Neuron (in vitro differentiated cells): Measurements from ENCODE around the gene SHC2.

Source experiments
- H2AFZ ChIP-seq: one replicate; pipeline ENCODE4 v1.6.1; 2013; ENCODE audit warnings: low read depth, mild to moderate bottlenecking, inconsistent platforms, low read length, moderate library complexity
- H3K27me3 ChIP-seq: one replicate; pipeline ENCODE4 v1.6.1; 2013; ENCODE audit warnings: low read length; ENCODE audit not compliant: insufficient read depth
- H3K36me3 ChIP-seq: one replicate; pipeline ENCODE4 v1.6.1; 2013; ENCODE audit warnings: low read length; ENCODE audit not compliant: insufficient read depth
- H3K4me1 ChIP-seq: one replicate; pipeline ENCODE4 v1.6.1; 2013; ENCODE audit warnings: low read length; ENCODE audit not compliant: insufficient read depth
- H3K4me3 ChIP-seq: 2 replicates; pipeline ENCODE4 v1.5.1; 2013; ENCODE audit warnings: mild to moderate bottlenecking, low read length, moderate library complexity
- H3K9me3 ChIP-seq: one replicate; pipeline ENCODE4 v1.6.1; 2013; ENCODE audit warnings: low read length

The SHC2 gene

GRCh38 chr19:372306-372890 lies 88.4 kb downstream of the SHC2 start:
- peaks cover 13% of the 10 kb centered on the region for H3K27me3 ChIP-seq
- H3K36me3 ChIP-seq = no peaks in the 10 kb centered on the region
- no peaks in the 10 kb centered on the region for H3K9me3 ChIP-seq
- no peak overlapping the region for H2AFZ ChIP-seq
- H3K4me1 ChIP-seq = no peaks in the 10 kb centered on the region
- no peak overlapping the region for H3K4me3 ChIP-seq

- no peak overlapping the region for H3K4me3 ChIP-seq
- H3K27me3 ChIP-seq = peaks cover 13% of the 10 kb centered on the region
- no peaks in the 10 kb centered on the region for H3K9me3 ChIP-seq
- no peaks in the 10 kb centered on the region for H3K36me3 ChIP-seq
- no peaks in the 10 kb centered on the region for H3K4me1 ChIP-seq
- no peak overlapping the region for H2AFZ ChIP-seq
These were observed 89.2 kb downstream of the SHC2 start for GRCh38 chr19:371501-372168.

- no peaks in the 10 kb centered on the region for H3K9me3 ChIP-seq
- peaks cover 13% of the 10 kb centered on the region for H3K27me3 ChIP-seq
- no peak overlapping the region for H3K4me3 ChIP-seq
- H3K4me1 ChIP-seq = no peaks in the 10 kb centered on the region
- no peaks in the 10 kb centered on the region for H3K36me3 ChIP-seq
- H2AFZ ChIP-seq = no peak overlapping the region
These were observed 90.0 kb downstream of the SHC2 start for GRCh38 chr19:370641-371330.

GRCh38 chr19:369876-370275 lies 91.0 kb downstream of the SHC2 start:
- Histone ChIP-seq H2AFZ (no peak overlapping the region), H3K36me3 (no peaks in the 10 kb centered on the region), H3K4me3 (no peak overlapping the region), H3K9me3 (no peaks in the 10 kb centered on the region), H3K4me1 (no peaks in the 10 kb centered on the region), H3K27me3 (peaks cover 12% of the 10 kb centered on the region)

GRCh38 chr19:369256-369655 lies 91.6 kb downstream of the SHC2 start:
- Histone ChIP-seq H3K9me3 (no peaks in the 10 kb centered on the region), H2AFZ (no peak overlapping the region), H3K4me1 (no peaks in the 10 kb centered on the region), H3K4me3 (no peak overlapping the region), H3K27me3 (peaks cover 6% of the 10 kb centered on the region), H3K36me3 (no peaks in the 10 kb centered on the region)

- Histone ChIP-seq H3K4me1 (no peaks in the 10 kb centered on the region), H3K9me3 (no peaks in the 10 kb centered on the region), H3K27me3 (peaks cover 2% of the 10 kb centered on the region), H3K4me3 (no peak overlapping the region), H3K36me3 (no peaks in the 10 kb centered on the region), H2AFZ (no peak overlapping the region)
These were observed 92.2 kb downstream of the SHC2 start for GRCh38 chr19:368630-369024.

- Histone ChIP-seq H3K27me3 (no peaks in the 10 kb centered on the region), H3K4me1 (no peaks in the 10 kb centered on the region), H2AFZ (no peak overlapping the region), H3K4me3 (no peak overlapping the region), H3K9me3 (no peaks in the 10 kb centered on the region), H3K36me3 (no peaks in the 10 kb centered on the region)
These were observed 92.7 kb downstream of the SHC2 start for GRCh38 chr19:367963-368629.

GRCh38 chr19:367561-367960 lies 93.3 kb downstream of the SHC2 start:
- no peaks in the 10 kb centered on the region for H3K27me3 ChIP-seq
- H3K4me3 ChIP-seq = no peak overlapping the region
- no peaks in the 10 kb centered on the region for H3K36me3 ChIP-seq
- H2AFZ ChIP-seq = no peak overlapping the region
- H3K9me3 ChIP-seq = no peaks in the 10 kb centered on the region
- H3K4me1 ChIP-seq = no peaks in the 10 kb centered on the region

- Histone ChIP-seq H3K4me1 (no peaks in the 10 kb centered on the region), H3K9me3 (no peaks in the 10 kb centered on the region), H3K27me3 (no peaks in the 10 kb centered on the region), H3K36me3 (no peaks in the 10 kb centered on the region), H2AFZ (no peak overlapping the region), H3K4me3 (no peak overlapping the region)
These were observed 93.9 kb downstream of the SHC2 start for GRCh38 chr19:366951-367350.
